GM18867 (cell line): ENCODE results near the gene EIF2S3.

ENCODE experiments used
- ATAC-seq: cut with Tn5 transposase; IDR thresholded peaks from one replicate; pipeline ENCODE4 v1.9.1; 2021; ENCODE audit warnings: mild to moderate bottlenecking, moderate library complexity; ENCODE audit not compliant: unreplicated experiment

The EIF2S3 gene

DNA sequence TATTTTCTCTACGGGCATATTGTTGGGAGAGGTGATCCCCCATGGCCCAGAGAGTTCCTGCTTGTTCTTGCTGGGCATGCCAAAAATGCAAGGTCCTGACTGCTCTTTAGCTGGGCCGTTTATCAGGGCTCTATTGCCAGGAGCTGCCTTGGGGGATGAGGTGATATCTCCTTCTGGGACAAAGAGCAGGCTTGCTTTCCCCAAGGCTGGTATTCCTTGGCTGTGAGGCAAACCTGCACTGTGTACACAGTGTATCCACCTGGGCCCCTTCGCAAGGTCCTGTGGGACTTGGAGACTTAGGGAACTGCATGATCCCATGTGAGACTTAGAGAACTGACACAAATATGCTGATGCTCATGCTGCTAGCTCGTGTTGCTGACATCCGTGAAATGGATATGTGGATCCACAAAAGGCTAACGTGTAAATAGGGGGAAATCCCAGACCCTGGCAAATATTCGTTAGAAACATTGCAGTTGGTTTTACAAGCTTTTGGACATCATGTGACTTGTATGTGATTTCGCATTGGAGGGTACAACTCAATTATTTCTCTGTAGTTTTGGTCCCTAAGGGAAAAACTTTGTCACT is 70.4 kb downstream of the EIF2S3 start:
- ATAC-seq, result no peak
